ENCODE results near the gene BABAM2. TPM values are rescaled to one million over a fixed set of nuclear protein-coding genes. Genes with fewer than 3 reads are reported as not detected.

Gene BABAM2
- total RNA-seq, 1 donor from 2014 or later = 34.6 TPM

DNA sequence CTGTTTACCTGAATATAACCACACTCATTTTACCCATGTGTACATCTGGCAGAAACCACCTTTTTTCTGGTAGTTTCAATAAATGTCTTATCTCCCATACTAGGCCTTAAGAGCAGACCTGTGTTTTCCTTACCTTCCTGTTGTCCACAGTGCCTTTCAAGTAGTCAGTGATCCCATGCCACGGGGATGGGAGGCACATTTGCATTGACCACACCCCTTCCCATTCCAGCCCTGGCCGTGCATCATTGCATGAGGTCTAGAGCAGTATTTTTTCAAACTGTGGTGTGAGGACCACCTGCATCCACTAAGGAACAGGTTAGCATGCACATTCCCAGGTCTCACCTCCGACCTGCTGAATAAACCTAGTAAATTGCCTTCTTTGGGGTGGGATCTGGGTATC lies 337.0 kb downstream of the BABAM2 start:
- H3K27ac Mint-ChIP-seq = no peak overlapping the region
- Histone ChIP-seq H3K9me3 (ENCODE audit: low read depth) (no peaks in the 10 kb centered on the region), H2AFZ (replicated peaks) (no peak overlapping the region), H4K20me1 (ENCODE audit: low read depth) (no peaks in the 10 kb centered on the region), H3K79me2 (ENCODE audit: low read depth) (no peaks in the 10 kb centered on the region), H3K36me3 (no peaks in the 10 kb centered on the region), H3K27me3 (no peaks in the 10 kb centered on the region), H3K9ac (no peak overlapping the region), H3K4me1 (peaks cover 10% of the 10 kb centered on the region), H3K4me3 (no peak overlapping the region), H3K27ac (no peak overlapping the region), H3K4me2 (no peak overlapping the region), H3F3A (ENCODE audit: low read depth) (no peaks in the 10 kb centered on the region)
- no peak for TF ChIP-seq EZH2phosphoT487 (IDR thresholded peaks at IDR 0.05)
- TF ChIP-seq EZH2 (IDR thresholded peaks at IDR 0.05) = no peak
- TF ChIP-seq, protein P1, sequence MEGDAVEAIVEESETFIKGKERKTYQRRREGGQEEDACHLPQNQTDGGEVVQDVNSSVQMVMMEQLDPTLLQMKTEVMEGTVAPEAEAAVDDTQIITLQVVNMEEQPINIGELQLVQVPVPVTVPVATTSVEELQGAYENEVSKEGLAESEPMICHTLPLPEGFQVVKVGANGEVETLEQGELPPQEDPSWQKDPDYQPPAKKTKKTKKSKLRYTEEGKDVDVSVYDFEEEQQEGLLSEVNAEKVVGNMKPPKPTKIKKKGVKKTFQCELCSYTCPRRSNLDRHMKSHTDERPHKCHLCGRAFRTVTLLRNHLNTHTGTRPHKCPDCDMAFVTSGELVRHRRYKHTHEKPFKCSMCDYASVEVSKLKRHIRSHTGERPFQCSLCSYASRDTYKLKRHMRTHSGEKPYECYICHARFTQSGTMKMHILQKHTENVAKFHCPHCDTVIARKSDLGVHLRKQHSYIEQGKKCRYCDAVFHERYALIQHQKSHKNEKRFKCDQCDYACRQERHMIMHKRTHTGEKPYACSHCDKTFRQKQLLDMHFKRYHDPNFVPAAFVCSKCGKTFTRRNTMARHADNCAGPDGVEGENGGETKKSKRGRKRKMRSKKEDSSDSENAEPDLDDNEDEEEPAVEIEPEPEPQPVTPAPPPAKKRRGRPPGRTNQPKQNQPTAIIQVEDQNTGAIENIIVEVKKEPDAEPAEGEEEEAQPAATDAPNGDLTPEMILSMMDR (IDR thresholded peaks at IDR 0.05) = no peak
- H3K4me3 Mint-ChIP-seq = no peak overlapping the region
- H3K36me3 Mint-ChIP-seq = no peaks in the 10 kb centered on the region
- no peaks in the 10 kb centered on the region for H3K9me3 Mint-ChIP-seq
- peaks cover 2% of the 10 kb centered on the region for H3K27me3 Mint-ChIP-seq (ENCODE audit: insufficient read depth, low read depth)
- H3K4me1 Mint-ChIP-seq = peaks cover 5% of the 10 kb centered on the region
- no peak for DNase-seq (ENCODE audit: low spot score)

DNA sequence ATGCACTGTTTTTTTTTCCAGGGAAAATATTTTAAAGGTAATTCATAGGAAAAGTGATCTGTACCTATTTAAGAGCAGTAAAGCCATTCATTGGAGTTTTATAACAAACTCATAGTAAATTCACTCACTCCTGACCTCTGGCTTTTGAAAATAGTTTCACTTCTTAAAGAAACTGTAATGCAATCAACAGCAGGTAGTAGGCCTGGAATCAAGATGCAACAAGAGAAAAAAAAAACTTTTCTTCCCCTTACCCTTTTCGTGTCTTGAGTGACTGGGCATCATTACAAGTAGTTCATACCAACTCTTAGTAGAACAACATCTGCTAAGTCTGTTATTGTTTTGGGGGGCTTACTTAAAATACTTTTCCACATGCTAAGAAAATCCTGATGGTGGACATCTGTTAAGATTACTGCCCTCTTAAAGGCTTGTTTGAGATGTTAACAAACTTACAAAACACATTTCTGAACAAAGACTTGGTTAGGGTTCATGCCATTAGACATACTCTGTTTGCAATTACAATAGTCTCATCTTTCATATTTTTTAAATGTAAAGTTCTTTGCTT lies 338.0 kb downstream of the BABAM2 start:
- Histone ChIP-seq H3K27me3 (no peaks in the 10 kb centered on the region), H3K4me2 (no peak overlapping the region), H4K20me1 (ENCODE audit: low read depth) (no peaks in the 10 kb centered on the region), H3K4me3 (no peak overlapping the region), H3K9ac (no peak overlapping the region), H3K27ac (no peak overlapping the region), H3K36me3 (no peaks in the 10 kb centered on the region), H3K9me3 (ENCODE audit: low read depth) (no peaks in the 10 kb centered on the region), H3K79me2 (ENCODE audit: low read depth) (no peaks in the 10 kb centered on the region), H2AFZ (replicated peaks) (no peak overlapping the region), H3F3A (ENCODE audit: low read depth) (no peaks in the 10 kb centered on the region), H3K4me1 (peaks cover 10% of the 10 kb centered on the region)
- H3K9me3 Mint-ChIP-seq = no peaks in the 10 kb centered on the region
- H3K27me3 Mint-ChIP-seq (ENCODE audit: insufficient read depth, low read depth) = no peaks in the 10 kb centered on the region
- H3K27ac Mint-ChIP-seq = no peak overlapping the region
- no peak for DNase-seq (ENCODE audit: low spot score)
- peaks cover 5% of the 10 kb centered on the region for H3K4me1 Mint-ChIP-seq
- TF ChIP-seq, protein P1 (IDR thresholded peaks at IDR 0.05) = no peak
- TF ChIP-seq EZH2 (IDR thresholded peaks at IDR 0.05) (no peak), EZH2phosphoT487 (IDR thresholded peaks at IDR 0.05) (no peak)
- H3K4me3 Mint-ChIP-seq = no peak overlapping the region
- no peaks in the 10 kb centered on the region for H3K36me3 Mint-ChIP-seq

DNA sequence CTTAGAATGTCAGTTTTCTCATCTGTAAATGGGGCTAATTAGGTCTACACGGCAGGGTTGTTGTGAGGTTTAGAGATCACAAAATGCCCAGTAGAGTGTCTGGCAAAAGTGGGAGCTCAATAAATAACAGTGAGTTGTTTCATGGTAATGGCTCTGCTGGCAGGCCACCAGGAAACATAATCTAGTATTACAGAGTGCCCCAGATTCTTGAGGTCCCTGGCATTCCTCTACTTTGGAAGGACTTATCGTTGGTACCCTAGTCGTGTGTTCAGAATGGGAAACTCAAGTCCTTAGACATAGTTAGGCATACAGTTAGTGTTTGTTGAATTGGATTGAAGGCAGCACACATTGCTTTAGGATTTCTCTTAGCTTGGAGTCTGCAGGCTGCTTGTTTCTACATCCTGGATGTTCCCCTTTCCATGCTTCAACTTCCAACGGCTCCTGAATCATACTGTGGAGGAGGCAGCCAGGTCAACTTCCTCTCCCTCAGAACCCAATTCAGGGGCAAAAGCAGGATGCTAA lies 340.6 kb downstream of the BABAM2 start:
- Mint-ChIP-seq H3K36me3 (no peaks in the 10 kb centered on the region), H3K9me3 (no peaks in the 10 kb centered on the region), H3K4me3 (no peak overlapping the region), H3K4me1 (no peaks in the 10 kb centered on the region), H3K27me3 (ENCODE audit: insufficient read depth, low read depth) (no peaks in the 10 kb centered on the region), H3K27ac (no peak overlapping the region)
- Histone ChIP-seq H3K9me3 (ENCODE audit: low read depth) (no peaks in the 10 kb centered on the region), H3K4me1 (no peaks in the 10 kb centered on the region), H3K27me3 (no peaks in the 10 kb centered on the region), H2AFZ (replicated peaks) (no peak overlapping the region), H3K4me2 (no peak overlapping the region), H3K4me3 (no peak overlapping the region), H3K9ac (no peak overlapping the region), H3K36me3 (no peaks in the 10 kb centered on the region), H3F3A (ENCODE audit: low read depth) (no peaks in the 10 kb centered on the region), H3K79me2 (ENCODE audit: low read depth) (no peaks in the 10 kb centered on the region), H3K27ac (no peak overlapping the region), H4K20me1 (ENCODE audit: low read depth) (no peaks in the 10 kb centered on the region)
- TF ChIP-seq EZH2phosphoT487 (IDR thresholded peaks at IDR 0.05) (no peak), EZH2 (IDR thresholded peaks at IDR 0.05) (no peak)
- TF ChIP-seq, protein P1 (IDR thresholded peaks at IDR 0.05) = no peak
- DNase-seq (ENCODE audit: low spot score) = no peak

Data from neural progenitor cell (in vitro differentiated cells).